Ectodermal cell (in vitro differentiated cells): ENCODE results near the gene HOXD11.

Experiments used
- H3K27ac ChIP-seq: 2 replicates; pipeline ENCODE4 v1.7.0; 2013; ENCODE audit warnings: mild to moderate bottlenecking, low read depth, low read length; ENCODE audit not compliant: insufficient read depth, poor library complexity, severe bottlenecking
- H3K27me3 ChIP-seq: 2 replicates; pipeline ENCODE4 v1.7.0; 2013; ENCODE audit warnings: mild to moderate bottlenecking, low read length; ENCODE audit not compliant: insufficient read depth, control insufficient read depth, poor library complexity, severe bottlenecking
- H3K36me3 ChIP-seq: one replicate; pipeline ENCODE4 v1.7.0; 2013; ENCODE audit warnings: low read length; ENCODE audit not compliant: control insufficient read depth, insufficient read depth
- H3K4me1 ChIP-seq: one replicate; pipeline ENCODE4 v1.7.0; 2013; ENCODE audit warnings: low read length; ENCODE audit not compliant: control insufficient read depth, insufficient read depth
- H3K4me3 ChIP-seq: 2 replicates; pipeline ENCODE4 v1.7.0; 2013; ENCODE audit warnings: low read depth, low read length, control low read depth; ENCODE audit not compliant: insufficient read depth
- H3K9me3 ChIP-seq: 2 replicates; pipeline ENCODE4 v1.7.0; 2013; ENCODE audit warnings: mild to moderate bottlenecking, low read length, moderate library complexity; ENCODE audit not compliant: control insufficient read depth
- WGBS, 2 experiments: methylation state at CpG; one replicate each; pipeline ENCODE4 v1.1.7; 2013; ENCODE audit warnings: missing lambda C conversion rate in 2 of 2; 5-methylcytosine and 5-hydroxymethylcytosine counted together

HOXD11 gene

DNA sequence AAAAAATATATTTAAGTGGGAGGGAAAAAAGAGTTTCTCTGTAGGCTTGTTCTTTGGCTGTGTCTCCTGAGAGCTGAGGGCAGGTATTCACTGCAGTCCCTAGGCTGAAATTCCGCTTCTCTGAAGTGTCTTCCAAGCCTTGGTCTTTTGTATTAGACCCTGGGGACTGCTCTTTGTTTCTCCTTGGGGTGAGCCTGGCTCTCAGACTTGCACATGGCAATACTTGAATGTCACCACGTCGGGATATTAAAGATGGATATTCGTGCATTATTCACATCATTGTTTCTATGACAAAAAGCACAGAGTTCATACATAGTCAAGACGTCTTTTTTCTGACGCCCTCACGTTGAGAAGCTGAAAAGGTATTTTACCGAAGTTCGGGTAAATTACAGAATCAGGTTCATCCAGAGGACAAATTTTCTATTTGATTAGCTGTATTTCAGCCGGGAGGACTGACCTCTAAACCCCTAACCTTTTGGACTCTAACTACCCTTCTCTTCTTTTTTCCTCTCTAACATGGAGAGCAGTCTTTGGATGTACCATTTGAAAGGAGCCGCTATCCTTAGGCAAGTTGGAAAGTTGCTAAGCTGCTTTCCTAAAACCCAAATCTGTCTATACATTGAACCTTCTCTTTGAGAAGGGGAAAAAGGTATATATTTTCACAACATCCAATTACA, 47.6 kb downstream of the HOXD11 start:
- Histone ChIP-seq H3K36me3 (no peaks in the 10 kb centered on the region), H3K9me3 (no peaks in the 10 kb centered on the region), H3K4me1 (no peaks in the 10 kb centered on the region), H3K27ac (no peak overlapping the region), H3K4me3 (no peak overlapping the region), H3K27me3 (peaks cover 100% of the 10 kb centered on the region)
- 4 to 11% methylated on average over 10 to 11 of the region's 11 CpGs for WGBS, 2 experiments

DNA sequence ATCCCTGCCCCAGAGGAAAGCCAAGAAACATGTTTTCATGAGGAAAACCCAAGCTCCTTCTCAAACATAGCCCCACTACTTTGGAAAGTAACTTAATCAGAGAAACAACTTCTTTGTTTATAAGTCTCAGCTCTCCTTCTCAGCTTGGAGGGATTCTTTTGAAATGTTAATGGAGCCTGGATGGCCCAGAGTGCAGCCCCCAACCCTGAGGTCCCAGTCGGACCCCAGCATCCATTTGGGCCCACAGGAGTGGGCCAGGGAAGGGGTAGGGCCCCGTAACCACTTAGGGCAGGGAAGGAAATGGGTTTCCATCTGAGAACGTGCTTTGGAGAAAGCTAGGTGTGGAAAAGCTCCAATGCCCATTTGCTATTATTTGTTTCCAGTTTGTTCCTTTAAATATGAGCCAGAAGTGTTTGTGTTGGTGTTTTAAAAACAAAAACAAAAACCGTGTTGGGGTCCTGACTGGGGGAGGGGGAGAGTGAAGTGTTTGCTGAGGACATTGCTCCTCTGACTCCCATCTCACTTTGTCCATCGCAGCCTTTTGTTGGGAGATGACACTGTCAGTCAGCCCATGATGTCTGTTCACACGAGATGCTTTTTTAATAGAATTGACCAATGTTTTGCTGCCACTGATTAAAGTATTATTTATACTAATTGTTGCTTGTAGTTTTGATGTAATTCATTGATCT, 48.4 kb downstream of the HOXD11 start:
- 0 to 3% methylated on average over 6 of the region's 6 CpGs for WGBS, 2 experiments
- Histone ChIP-seq H3K4me1 (no peaks in the 10 kb centered on the region), H3K36me3 (no peaks in the 10 kb centered on the region), H3K27me3 (peaks cover 100% of the 10 kb centered on the region), H3K9me3 (no peaks in the 10 kb centered on the region), H3K4me3 (no peak overlapping the region), H3K27ac (no peak overlapping the region)

DNA sequence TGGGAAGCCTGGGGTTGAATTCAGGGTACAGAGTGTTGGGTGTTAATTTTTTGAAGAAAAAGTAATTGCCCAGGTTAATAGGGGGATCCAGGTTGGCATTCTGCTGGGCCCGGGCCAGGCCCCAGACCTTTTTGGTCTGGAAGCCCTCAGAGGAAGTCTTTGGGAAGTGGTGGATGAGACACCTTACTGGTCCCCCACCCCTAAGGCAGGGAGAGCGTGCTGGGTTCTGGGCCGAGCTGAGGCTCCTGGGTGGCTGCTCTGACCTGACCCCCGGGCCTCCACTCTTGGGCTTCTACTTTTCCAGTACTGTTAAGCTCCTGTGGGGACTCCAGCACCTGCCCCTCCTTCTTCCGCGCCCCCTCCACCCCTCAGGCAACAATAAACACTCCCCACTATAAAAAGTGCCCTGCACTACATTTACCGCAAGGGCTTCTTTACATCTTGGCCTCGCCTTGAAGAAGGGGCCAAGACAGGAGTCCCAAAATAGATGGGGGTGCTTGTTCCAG, 49.3 kb downstream of the HOXD11 start:
- 12 to 14% methylated on average over 8 of the region's 8 CpGs for WGBS, 2 experiments
- H3K4me1 ChIP-seq = no peaks in the 10 kb centered on the region
- no peaks in the 10 kb centered on the region for H3K9me3 ChIP-seq

DNA sequence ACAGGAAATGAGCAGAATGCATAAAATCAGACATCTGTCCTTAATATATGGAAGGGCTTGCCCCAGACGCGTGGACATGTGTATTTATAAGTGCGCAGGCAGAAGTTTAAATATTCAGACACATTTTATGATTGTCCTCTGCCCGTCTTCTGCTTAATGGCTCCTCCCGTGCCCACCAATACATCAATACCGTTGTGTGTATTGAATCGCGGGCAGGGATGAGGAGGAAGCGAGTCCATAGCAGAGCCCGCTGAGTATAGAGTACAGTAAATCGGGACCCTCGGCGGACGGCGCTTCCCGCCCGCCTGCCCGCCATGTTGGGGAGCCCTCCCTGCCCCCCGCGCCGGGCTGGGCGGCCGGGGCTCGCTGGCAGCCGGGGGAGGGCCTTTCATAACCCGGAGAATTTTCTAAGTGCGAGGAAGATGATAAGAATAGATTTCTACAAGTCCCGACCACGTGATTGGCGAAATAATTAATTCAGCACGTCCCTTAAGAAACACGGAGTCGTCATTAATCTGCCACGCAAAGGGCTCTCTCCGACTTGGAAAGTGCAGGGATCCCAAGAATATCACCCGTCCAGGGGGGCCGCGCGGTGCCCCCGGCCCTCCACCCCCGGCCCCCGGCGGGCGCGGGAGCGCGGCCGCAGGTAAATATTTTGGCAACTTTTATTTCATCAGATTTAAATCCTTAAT, 49.9 kb downstream of the HOXD11 start, which contains the start of gene HOXD3:
Gene HOXD3, plus strand, starts transcription at position 501 of the 692 bp plus-strand sequence. CDS start 11,808 bp downstream, outside the sequence.
- Histone ChIP-seq H3K36me3 (no peaks in the 10 kb centered on the region), H3K9me3 (no peaks in the 10 kb centered on the region), H3K27me3 (peaks cover 100% of the 10 kb centered on the region), H3K4me3 (no peak within 1 kb of the TSS), H3K27ac (peak within 1 kb of the TSS; percentile 28), H3K4me1 (no peaks in the 10 kb centered on the region)
- 4% methylated on average over 48 of the region's 48 CpGs for WGBS, 2 experiments

More for the DNA sequence above, 49.3 kb downstream of the HOXD11 start:
- Histone ChIP-seq H3K4me3 (no peak overlapping the region), H3K27ac (no peak overlapping the region), H3K27me3 (peaks cover 100% of the 10 kb centered on the region), H3K36me3 (no peaks in the 10 kb centered on the region)

DNA sequence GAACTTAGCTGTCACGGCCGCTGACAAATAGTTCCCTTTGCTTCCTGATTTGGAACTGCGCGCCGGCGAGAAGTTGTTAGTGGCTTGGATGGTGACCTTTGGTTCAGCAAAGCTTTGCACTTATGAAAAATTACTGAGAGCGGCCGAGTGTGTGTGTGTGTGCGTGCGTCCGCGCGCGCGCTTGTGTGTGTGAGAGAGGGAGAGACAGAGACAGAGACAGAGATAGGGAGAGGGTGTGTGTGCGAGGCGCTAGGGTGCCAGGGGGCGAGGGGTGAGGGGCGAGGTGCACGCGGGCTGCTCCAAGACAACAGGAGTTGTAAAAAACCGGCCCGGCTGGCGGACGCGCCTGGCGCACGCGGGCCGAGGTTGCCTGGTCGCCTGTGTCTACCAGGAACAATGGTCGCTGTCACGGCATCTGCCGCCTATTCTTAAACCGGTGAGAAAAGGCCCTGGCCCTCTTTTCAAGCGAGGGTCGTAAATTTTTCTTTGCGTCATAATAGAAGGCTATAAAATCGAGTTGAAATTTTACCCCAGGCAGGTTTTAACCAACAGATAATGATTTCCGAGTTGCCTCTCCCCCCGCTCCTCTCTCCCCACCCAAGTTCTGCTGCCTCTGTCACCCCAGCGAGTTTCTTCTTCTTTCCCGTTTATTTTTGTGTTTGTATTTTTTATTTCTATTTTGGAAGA, 50.6 kb downstream of the HOXD11 start:
- 3% methylated on average over 42 to 43 of the region's 43 CpGs for WGBS, 2 experiments
- Histone ChIP-seq H3K27ac (no peak overlapping the region), H3K4me3 (no peak overlapping the region), H3K27me3 (peaks cover 100% of the 10 kb centered on the region), H3K9me3 (no peaks in the 10 kb centered on the region), H3K36me3 (no peaks in the 10 kb centered on the region), H3K4me1 (no peaks in the 10 kb centered on the region)

DNA sequence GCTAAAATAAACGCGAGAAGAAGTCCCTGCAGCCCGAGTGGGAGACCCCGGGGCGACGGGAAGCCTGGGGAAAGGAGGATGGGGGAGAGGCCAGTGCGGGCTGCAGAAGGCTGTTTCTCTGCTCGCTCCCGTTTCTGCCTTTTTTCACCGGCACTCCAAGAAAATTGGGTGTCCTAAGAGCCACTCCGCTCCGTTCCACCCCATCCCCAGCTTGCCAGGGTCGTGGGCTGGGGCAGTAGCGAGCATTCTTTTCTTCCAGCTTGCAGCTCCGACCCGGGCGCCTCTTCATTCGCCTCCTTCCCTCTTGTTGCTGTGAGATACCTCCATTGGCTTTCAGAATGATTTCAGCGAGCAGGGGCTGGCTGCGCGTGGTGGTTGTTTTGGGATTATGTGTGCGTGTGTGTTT, 51.1 kb downstream of the HOXD11 start:
- WGBS, 2 experiments = 3 to 4% methylated on average over 19 to 22 of the region's 22 CpGs
- Histone ChIP-seq H3K27me3 (peaks cover 100% of the 10 kb centered on the region), H3K9me3 (no peaks in the 10 kb centered on the region), H3K27ac (no peak overlapping the region), H3K4me3 (no peak overlapping the region), H3K36me3 (no peaks in the 10 kb centered on the region), H3K4me1 (no peaks in the 10 kb centered on the region)

DNA sequence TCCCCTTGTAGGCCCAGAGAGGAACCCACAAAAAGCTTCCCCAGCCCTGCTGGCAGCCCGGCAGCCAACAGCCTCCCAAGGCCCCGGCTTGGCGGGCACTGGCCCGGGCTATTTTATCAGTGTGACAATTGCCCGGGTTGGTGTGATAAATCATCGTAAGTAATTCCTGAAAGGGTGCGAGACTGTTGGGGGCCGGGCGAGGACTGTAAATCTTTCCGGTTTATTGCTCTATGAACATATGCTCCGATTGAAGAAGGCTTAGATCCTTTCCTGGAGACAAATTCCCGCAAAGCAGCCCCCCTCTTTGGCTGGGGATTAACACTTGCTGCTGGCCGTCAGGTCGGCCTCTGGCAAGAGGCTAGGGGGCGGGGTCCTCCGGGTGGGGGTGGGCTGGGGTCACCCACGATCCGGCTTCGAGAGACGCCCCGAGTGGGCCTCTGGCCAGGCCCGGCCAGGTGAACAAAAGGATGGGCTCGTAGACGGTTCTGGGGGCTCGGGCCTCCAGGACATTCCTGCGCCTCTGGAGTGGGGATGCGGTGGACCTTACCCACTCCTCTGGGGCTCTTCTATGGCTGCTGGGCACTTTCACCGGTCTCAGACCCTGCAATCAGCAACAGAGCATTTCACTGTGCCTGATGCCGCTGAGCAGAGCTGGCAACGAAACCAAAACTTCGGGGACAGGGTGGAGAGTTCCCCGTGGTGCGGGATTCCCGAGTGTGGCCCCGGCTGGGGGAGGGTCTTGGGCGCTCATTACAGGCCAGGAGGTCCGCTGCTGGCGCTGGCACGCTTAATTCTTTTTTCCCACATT, 52.0 kb downstream of the HOXD11 start:
- H3K4me3 ChIP-seq = no peak overlapping the region
- 6 to 7% methylated on average over 39 of the region's 39 CpGs for WGBS, 2 experiments

More for the DNA sequence above, 52.0 kb downstream of the HOXD11 start:
- H3K4me1 ChIP-seq = no peaks in the 10 kb centered on the region
- no peaks in the 10 kb centered on the region for H3K36me3 ChIP-seq
- peaks cover 100% of the 10 kb centered on the region for H3K27me3 ChIP-seq
- no peak overlapping the region for H3K27ac ChIP-seq
- H3K9me3 ChIP-seq = no peaks in the 10 kb centered on the region
